HepG2 (cell line): ENCODE measurements around the gene GGA2. TPM values are rescaled to one million over a fixed set of nuclear protein-coding genes. Genes with fewer than 3 reads are reported as not detected.

Experiments used
- AGO2 ChIP-seq: fragments of 200-400 bp; formaldehyde crosslinking; optimal IDR thresholded peaks from 2 replicates; pipeline ENCODE3; 2017; ENCODE audit warnings: mild to moderate bottlenecking, low read depth, low read length, moderate library complexity
- BCL3 ChIP-seq: sonication (generic); formaldehyde crosslinking; IDR thresholded peaks from 2 replicates; pipeline ENCODE4 v1.5.1; 2020; ENCODE audit warnings: mild to moderate bottlenecking, missing genetic modification reagents, moderate library complexity
- DR1 ChIP-seq: sonication (generic); formaldehyde crosslinking; IDR thresholded peaks from 2 replicates; pipeline ENCODE4 v1.8.0; 2021; ENCODE audit warnings: mild to moderate bottlenecking, missing genetic modification reagents, inconsistent platforms
- FOXK1 ChIP-seq: sonication (generic); formaldehyde crosslinking; IDR thresholded peaks from 2 replicates; pipeline ENCODE4 v1.4.0; 2020; ENCODE audit warnings: low read depth, missing genetic modification reagents, borderline replicate concordance
- HOXA7 ChIP-seq: sonication (generic); formaldehyde crosslinking; IDR thresholded peaks from 2 replicates; pipeline ENCODE4 v1.8.1; 2022; ENCODE audit warnings: mild to moderate bottlenecking, missing genetic modification reagents, moderate library complexity
- PLRG1 ChIP-seq: fragments of 450-650 bp; conservative IDR thresholded peaks from 2 replicates; pipeline ENCODE4 v1.6.1; 2016
- PTBP1 ChIP-seq: fragments of 200-400 bp; formaldehyde crosslinking; IDR thresholded peaks from 2 replicates; pipeline ENCODE4 v1.6.1; 2018; ENCODE audit warnings: low read length, low read depth; ENCODE audit not compliant: poor library complexity, severe bottlenecking
- ZBTB33 ChIP-seq: sonication (generic); formaldehyde crosslinking; IDR thresholded peaks from 2 replicates; pipeline ENCODE4 v1.4.0; 2020; ENCODE audit warnings: missing genetic modification reagents
- ZBTB7A ChIP-seq: sonication (generic); formaldehyde crosslinking; IDR thresholded peaks from 2 replicates; pipeline ENCODE4 v1.8.0; 2022; ENCODE audit warnings: mild to moderate bottlenecking, missing genetic modification reagents
- ZNF687 ChIP-seq: sonication (generic); formaldehyde crosslinking; IDR thresholded peaks from 2 replicates; pipeline ENCODE4 v1.5.1; 2020; ENCODE audit warnings: mild to moderate bottlenecking, missing genetic modification reagents, moderate library complexity
- ZNF7 ChIP-seq: IDR thresholded peaks from 2 replicates; pipeline ENCODE4 v1.6.1; 2016; ENCODE audit warnings: missing biosample characterization, missing genetic modification reagents
- ZNF792 ChIP-seq: IDR thresholded peaks from 2 replicates; pipeline ENCODE4 v1.6.1; 2016
- polyA plus RNA-seq, 8 experiments: library from polyadenylated mRNA; depleted of rRNA in 3 of 8; stranded (reverse) in 7 of 8; unstranded in 1 of 8; fragments of >200 nt; fragmentation: Illumina TruSeq in 4 of 8; extraction: Trizol in 4 of 8; gene quantifications; 2 replicates each; pipeline versions ENCODE4 v1.2.1 to v1.2.3, GENCODE V29; 2011 to 2016; ENCODE audit warnings: low read depth in 4 of 8, missing spikeins in 1 of 8, mixed read lengths in 1 of 8; ENCODE audit not compliant: insufficient read depth in 1 of 8
- total RNA-seq, 5 experiments: library from RNA; depleted of rRNA; stranded (reverse); fragments of >200 nt; fragmentation: Illumina TruSeq; extraction: Trizol; gene quantifications; 2 replicates each; pipeline ENCODE4 v1.2.3, GENCODE V29; 2016; ENCODE audit warnings: low read depth in 1 of 5
- TF ChIP-seq, protein P1 (sequence below), 2 experiments: IDR thresholded peaks; 2 replicates each; pipeline ENCODE4 v1.6.1; 2011 to 2012; ENCODE audit warnings: low read length in 2 of 2, borderline replicate concordance in 1 of 2, low read depth in 1 of 2, mild to moderate bottlenecking in 1 of 2, moderate library complexity in 1 of 2
- TF ChIP-seq, protein P2 (sequence below): sonication (generic); formaldehyde crosslinking; IDR thresholded peaks from 2 replicates; pipeline ENCODE4 v1.8.0; 2022; ENCODE audit warnings: mild to moderate bottlenecking, missing genetic modification reagents, borderline replicate concordance

Gene GGA2
- total and polyA plus RNA-seq, 2 of the 13 experiments (the other 11 are each of a cell fraction or from before 2014, with no cell fraction given), result 51.5 to 69.8 TPM

DNA sequence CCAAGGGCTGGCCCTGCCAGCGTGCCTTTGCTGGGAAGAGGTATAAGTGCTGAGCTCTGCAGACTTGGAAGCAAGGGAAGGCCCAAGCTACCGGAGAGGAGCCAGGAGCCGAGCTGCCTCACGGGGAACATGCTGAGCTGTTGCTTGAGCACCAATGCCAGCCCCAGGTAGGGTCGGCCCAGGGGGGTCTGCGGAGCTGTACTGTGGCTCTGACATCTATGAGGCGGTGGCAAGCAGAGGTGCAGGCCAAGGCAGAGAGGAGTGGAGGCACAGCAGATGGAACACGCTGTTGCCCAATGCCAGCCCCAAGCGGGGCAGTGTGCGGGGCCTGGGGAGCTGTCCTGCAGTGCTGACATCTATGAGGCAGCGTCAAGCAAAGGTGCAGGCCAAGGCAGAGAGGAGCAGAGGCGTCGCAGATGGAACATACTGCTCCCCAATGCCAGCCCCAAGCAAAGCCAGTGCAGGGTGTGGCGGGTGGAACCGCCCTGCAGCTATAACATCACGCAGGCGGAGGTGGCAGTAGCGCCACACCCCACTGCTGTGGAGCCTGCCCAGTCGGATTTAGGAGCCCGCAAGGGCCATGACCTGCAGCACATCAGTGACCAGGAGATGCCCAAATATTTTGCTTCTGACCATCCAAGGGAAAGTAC is 10.0 kb downstream of the GGA2 start (continued):
- peak; percentile 55; the same call in 1 of the 2 replicates for TF ChIP-seq ZBTB33 (CRISPR knock-in tag)
- no peak for TF ChIP-seq HOXA7 (CRISPR knock-in tag)
- no peak for TF ChIP-seq ZNF792 (CRISPR knock-in tag)
- TF ChIP-seq, protein P1, sequence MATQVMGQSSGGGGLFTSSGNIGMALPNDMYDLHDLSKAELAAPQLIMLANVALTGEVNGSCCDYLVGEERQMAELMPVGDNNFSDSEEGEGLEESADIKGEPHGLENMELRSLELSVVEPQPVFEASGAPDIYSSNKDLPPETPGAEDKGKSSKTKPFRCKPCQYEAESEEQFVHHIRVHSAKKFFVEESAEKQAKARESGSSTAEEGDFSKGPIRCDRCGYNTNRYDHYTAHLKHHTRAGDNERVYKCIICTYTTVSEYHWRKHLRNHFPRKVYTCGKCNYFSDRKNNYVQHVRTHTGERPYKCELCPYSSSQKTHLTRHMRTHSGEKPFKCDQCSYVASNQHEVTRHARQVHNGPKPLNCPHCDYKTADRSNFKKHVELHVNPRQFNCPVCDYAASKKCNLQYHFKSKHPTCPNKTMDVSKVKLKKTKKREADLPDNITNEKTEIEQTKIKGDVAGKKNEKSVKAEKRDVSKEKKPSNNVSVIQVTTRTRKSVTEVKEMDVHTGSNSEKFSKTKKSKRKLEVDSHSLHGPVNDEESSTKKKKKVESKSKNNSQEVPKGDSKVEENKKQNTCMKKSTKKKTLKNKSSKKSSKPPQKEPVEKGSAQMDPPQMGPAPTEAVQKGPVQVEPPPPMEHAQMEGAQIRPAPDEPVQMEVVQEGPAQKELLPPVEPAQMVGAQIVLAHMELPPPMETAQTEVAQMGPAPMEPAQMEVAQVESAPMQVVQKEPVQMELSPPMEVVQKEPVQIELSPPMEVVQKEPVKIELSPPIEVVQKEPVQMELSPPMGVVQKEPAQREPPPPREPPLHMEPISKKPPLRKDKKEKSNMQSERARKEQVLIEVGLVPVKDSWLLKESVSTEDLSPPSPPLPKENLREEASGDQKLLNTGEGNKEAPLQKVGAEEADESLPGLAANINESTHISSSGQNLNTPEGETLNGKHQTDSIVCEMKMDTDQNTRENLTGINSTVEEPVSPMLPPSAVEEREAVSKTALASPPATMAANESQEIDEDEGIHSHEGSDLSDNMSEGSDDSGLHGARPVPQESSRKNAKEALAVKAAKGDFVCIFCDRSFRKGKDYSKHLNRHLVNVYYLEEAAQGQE (IDR thresholded peaks at IDR 0.05; ENCODE audit: borderline replicate concordance in 1 of 2, low read depth in 1 of 2, low read length in 2 of 2), result no peak
- no peak for TF ChIP-seq FOXK1 (CRISPR knock-in tag)
- TF ChIP-seq PTBP1, result no peak
- TF ChIP-seq ZBTB7A (CRISPR knock-in tag), result no peak
- TF ChIP-seq BCL3, result no peak
- TF ChIP-seq DR1 (CRISPR knock-in tag), result no peak
- peak; percentile 21; the same call in 1 of the 2 replicates for TF ChIP-seq ZNF687 (CRISPR knock-in tag)
- no peak for TF ChIP-seq PLRG1
- no peak for TF ChIP-seq ZNF7 (CRISPR knock-in tag)
- TF ChIP-seq AGO2, result peak; percentile 46
- TF ChIP-seq, protein P2, sequence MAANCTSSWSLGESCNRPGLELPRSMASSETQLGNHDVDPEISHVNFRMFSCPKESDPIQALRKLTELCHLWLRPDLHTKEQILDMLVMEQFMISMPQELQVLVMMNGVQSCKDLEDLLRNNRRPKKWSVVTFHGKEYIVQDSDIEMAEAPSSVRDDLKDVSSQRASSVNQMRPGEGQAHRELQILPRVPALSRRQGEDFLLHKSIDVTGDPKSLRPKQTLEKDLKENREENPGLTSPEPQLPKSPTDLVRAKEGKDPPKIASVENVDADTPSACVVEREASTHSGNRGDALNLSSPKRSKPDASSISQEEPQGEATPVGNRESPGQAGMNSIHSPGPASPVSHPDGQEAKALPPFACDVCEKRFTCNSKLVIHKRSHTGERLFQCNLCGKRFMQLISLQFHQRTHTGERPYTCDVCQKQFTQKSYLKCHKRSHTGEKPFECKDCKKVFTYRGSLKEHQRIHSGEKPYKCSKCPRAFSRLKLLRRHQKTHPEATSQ, result no peak
